ENCODE results near the gene AGAP3. TPM values are rescaled to one million over a fixed set of nuclear protein-coding genes. Genes with fewer than 3 reads are reported as not detected.

Gene AGAP3
- polyA plus RNA-seq, 3 donors, result 6.4 to 133 (median 6.8) TPM

DNA sequence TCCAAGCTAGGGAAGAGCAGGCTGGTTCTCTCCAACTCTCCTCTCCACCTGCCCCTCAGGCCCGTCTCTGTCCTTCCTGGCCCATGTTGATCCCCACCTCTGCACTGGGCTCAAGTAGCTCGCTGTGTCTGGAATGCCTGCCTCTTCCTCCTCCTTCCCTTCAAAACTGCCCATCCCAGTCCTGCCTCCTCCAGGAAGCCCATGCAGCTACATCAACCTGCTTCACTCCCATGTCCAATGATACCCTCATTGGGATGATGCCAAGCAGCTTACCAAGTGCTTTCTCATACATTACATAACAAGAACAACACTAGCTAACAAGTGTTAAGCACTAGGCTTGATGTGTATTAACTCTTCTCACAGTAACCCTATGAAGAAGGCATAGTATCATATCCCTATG, 92.6 kb downstream of the AGAP3 start:
- peaks cover 4 to 10% of the 10 kb centered on the region in 2 donors for H3K9me3 ChIP-seq (replicated peaks in 1 of 2; ENCODE audit: control insufficient read depth in 1 of 2, insufficient read depth in 1 of 2, low read length in 2 of 2)
- intact Hi-C loops (cut with micrococcal nuclease), result no loop called here
- H3K36me3 ChIP-seq (replicated peaks in 1 of 2; ENCODE audit: control insufficient read depth in 1 of 2, insufficient read depth in 2 of 2, low read length in 2 of 2), result no peaks in the 10 kb centered on the region
- no peak overlapping the region for H3K4me3 ChIP-seq (replicated peaks in 1 of 3; ENCODE audit: low read depth in 2 of 3, low read length in 3 of 3)
- no peak overlapping the region for H2AFZ ChIP-seq (ENCODE audit: insufficient read depth, low read depth, low read length, poor library complexity, severe bottlenecking)
- Mint-ChIP-seq H3K4me3 (no peak overlapping the region), H3K27ac (no peak overlapping the region), H3K27me3 (ENCODE audit: low read depth in 3 of 3) (peaks cover 7 to 36% (median 10%) of the 10 kb centered on the region in 3 donors), H3K9me3 (peaks cover 6 to 11% (median 8%) of the 10 kb centered on the region in 7 donors), H3K4me1 (peaks cover 4% of the 10 kb centered on the region), H3K36me3 (no peaks in the 10 kb centered on the region)
- no peaks in the 10 kb centered on the region for H4K20me1 ChIP-seq (ENCODE audit: insufficient read depth, low read length)
- 94% methylated on average over 2 of the region's 2 CpGs for WGBS (ENCODE audit: insufficient coverage)
- DNase-seq, result no peak
- no peak overlapping the region for H3K4me2 ChIP-seq (replicated peaks; ENCODE audit: extremely low read depth, low read length, poor library complexity, severe bottlenecking)
- TF ChIP-seq, protein P1, sequence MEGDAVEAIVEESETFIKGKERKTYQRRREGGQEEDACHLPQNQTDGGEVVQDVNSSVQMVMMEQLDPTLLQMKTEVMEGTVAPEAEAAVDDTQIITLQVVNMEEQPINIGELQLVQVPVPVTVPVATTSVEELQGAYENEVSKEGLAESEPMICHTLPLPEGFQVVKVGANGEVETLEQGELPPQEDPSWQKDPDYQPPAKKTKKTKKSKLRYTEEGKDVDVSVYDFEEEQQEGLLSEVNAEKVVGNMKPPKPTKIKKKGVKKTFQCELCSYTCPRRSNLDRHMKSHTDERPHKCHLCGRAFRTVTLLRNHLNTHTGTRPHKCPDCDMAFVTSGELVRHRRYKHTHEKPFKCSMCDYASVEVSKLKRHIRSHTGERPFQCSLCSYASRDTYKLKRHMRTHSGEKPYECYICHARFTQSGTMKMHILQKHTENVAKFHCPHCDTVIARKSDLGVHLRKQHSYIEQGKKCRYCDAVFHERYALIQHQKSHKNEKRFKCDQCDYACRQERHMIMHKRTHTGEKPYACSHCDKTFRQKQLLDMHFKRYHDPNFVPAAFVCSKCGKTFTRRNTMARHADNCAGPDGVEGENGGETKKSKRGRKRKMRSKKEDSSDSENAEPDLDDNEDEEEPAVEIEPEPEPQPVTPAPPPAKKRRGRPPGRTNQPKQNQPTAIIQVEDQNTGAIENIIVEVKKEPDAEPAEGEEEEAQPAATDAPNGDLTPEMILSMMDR (IDR thresholded peaks at IDR 0.05), result no peak
- no peaks in the 10 kb centered on the region for H3K4me1 ChIP-seq (ENCODE audit: control insufficient read depth in 1 of 2, insufficient read depth in 2 of 2, low read length in 2 of 2)
- H3K27me3 ChIP-seq (ENCODE audit: control insufficient read depth in 2 of 2, insufficient read depth in 2 of 2, low read length in 2 of 2), result peaks cover 0 to 12% of the 10 kb centered on the region in 2 donors
- no peak overlapping the region for H3K9ac ChIP-seq (ENCODE audit: insufficient read depth, low read length, poor library complexity, severe bottlenecking)
- H3K27ac ChIP-seq (ENCODE audit: low read depth in 1 of 2, low read length in 2 of 2), result no peak overlapping the region
- no peaks in the 10 kb centered on the region for H3K79me2 ChIP-seq (ENCODE audit: insufficient read depth, low read length)

DNA sequence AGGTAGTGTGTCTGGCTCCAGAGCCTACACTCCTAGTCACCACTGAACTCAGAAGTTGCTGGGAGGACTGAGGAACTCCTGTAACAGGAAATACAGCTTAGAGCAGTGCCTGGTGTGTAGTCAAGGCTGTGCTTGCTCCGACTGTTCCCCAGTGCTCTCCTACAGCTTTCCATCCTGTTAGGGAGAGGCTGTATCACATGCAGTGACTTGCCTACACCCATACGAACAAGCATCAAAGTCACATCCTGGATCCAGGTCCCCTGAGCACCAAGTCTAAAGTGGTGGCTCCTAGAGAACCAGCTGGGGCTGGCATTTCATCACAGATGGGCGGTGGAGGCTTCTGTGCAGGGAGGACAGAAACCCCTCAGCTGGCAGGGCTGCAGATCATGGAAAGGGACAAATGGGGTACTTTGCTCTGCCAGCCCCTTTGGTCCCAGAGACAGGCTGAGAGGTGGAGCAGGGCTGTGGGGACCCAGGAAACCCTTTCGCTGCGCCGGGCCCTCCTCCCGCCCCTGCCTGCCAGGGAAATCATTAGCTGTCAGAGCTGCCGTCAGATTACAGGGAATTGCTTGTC, 93.1 kb downstream of the AGAP3 start:
- peaks cover 7 to 32% (median 10%) of the 10 kb centered on the region in 3 donors for H3K27me3 Mint-ChIP-seq (ENCODE audit: low read depth in 3 of 3)
- Histone ChIP-seq H3K9ac (ENCODE audit: insufficient read depth, low read length, poor library complexity, severe bottlenecking) (no peak overlapping the region), H3K79me2 (ENCODE audit: insufficient read depth, low read length) (no peaks in the 10 kb centered on the region), H3K9me3 (replicated peaks in 1 of 2; ENCODE audit: control insufficient read depth in 1 of 2, insufficient read depth in 1 of 2, low read length in 2 of 2) (peaks cover 4% of the 10 kb centered on the region in 2 donors), H3K27me3 (ENCODE audit: control insufficient read depth in 2 of 2, insufficient read depth in 2 of 2, low read length in 2 of 2) (peaks cover 0 to 12% of the 10 kb centered on the region in 2 donors), H3K4me2 (replicated peaks; ENCODE audit: extremely low read depth, low read length, poor library complexity, severe bottlenecking) (no peak overlapping the region), H3K36me3 (replicated peaks in 1 of 2; ENCODE audit: control insufficient read depth in 1 of 2, insufficient read depth in 2 of 2, low read length in 2 of 2) (no peaks in the 10 kb centered on the region), H3K27ac (ENCODE audit: low read depth in 1 of 2, low read length in 2 of 2) (no peak overlapping the region), H3K4me1 (ENCODE audit: control insufficient read depth in 1 of 2, insufficient read depth in 2 of 2, low read length in 2 of 2) (no peaks in the 10 kb centered on the region), H2AFZ (ENCODE audit: insufficient read depth, low read depth, low read length, poor library complexity, severe bottlenecking) (no peak overlapping the region), H4K20me1 (ENCODE audit: insufficient read depth, low read length) (no peaks in the 10 kb centered on the region), H3K4me3 (replicated peaks in 1 of 3; ENCODE audit: low read depth in 2 of 3, low read length in 3 of 3) (no peak overlapping the region)
- H3K4me1 Mint-ChIP-seq, result peaks cover 4% of the 10 kb centered on the region
- H3K4me3 Mint-ChIP-seq, result no peak overlapping the region
- peaks cover 3 to 7% (median 6%) of the 10 kb centered on the region in 7 donors for H3K9me3 Mint-ChIP-seq
- intact Hi-C loops (cut with micrococcal nuclease), result no loop called here
- no peak for DNase-seq
- TF ChIP-seq, protein P1 (IDR thresholded peaks at IDR 0.05), result no peak
- WGBS (ENCODE audit: insufficient coverage), result 85% methylated on average over 8 of the region's 8 CpGs
- no peaks in the 10 kb centered on the region for H3K36me3 Mint-ChIP-seq
- H3K27ac Mint-ChIP-seq, result no peak overlapping the region

Measured in CD14-positive monocyte (primary cell).